Prostate gland (tissue), 2 donors: Measurements from ENCODE around the gene OR2L13.

Experiments
- POLR2A ChIP-seq: fragments of 450-650 bp; IDR thresholded peaks from one replicate; pipeline ENCODE4 v1.6.1; 2016; ENCODE audit warnings: antibody characterized with exemption, mild to moderate bottlenecking
- POLR2AphosphoS5 ChIP-seq: sonication (generic); formaldehyde crosslinking; IDR thresholded peaks from one replicate; pipeline ENCODE4 v1.6.1; 2017; ENCODE audit warnings: antibody characterized with exemption
- TF ChIP-seq, protein P1 (sequence below), 4 experiments: fragments of 200-600 bp in 2 of 4; fragments of 450-650 bp in 2 of 4; sonication (generic) in 2 of 4; IDR thresholded peaks; 1 replicate in 3 of 4; 2 replicates in 1 of 4; pipeline ENCODE4 v1.5.1; 2016 to 2019; ENCODE audit warnings: antibody characterized with exemption in 4 of 4, mild to moderate bottlenecking in 2 of 4, moderate library complexity in 2 of 4

DNA sequence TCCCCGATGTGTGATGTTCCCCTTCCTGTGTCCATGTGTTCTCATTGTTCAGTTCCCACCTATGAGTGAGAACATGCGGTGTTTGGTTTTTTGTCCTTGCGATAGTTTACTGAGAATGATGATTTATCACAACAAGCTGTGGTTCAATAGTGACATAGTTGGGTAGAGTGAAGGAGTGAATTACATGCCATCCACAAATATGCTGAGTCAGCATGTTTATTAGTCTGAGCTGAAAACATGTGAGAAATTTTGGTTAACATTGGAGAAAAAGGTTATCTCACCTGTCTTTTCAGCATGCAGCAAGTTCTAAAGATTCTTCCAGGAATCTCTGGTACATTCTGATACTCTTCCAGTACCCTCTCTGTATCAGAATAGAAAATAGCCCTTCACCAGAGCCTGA lies 29.4 kb upstream of the OR2L13 start:
- TF ChIP-seq POLR2A: no peak
- no peak for TF ChIP-seq POLR2AphosphoS5
- TF ChIP-seq, protein P1, sequence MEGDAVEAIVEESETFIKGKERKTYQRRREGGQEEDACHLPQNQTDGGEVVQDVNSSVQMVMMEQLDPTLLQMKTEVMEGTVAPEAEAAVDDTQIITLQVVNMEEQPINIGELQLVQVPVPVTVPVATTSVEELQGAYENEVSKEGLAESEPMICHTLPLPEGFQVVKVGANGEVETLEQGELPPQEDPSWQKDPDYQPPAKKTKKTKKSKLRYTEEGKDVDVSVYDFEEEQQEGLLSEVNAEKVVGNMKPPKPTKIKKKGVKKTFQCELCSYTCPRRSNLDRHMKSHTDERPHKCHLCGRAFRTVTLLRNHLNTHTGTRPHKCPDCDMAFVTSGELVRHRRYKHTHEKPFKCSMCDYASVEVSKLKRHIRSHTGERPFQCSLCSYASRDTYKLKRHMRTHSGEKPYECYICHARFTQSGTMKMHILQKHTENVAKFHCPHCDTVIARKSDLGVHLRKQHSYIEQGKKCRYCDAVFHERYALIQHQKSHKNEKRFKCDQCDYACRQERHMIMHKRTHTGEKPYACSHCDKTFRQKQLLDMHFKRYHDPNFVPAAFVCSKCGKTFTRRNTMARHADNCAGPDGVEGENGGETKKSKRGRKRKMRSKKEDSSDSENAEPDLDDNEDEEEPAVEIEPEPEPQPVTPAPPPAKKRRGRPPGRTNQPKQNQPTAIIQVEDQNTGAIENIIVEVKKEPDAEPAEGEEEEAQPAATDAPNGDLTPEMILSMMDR (IDR thresholded peaks at IDR 0.05): no peak
